Stimulated activated CD8-positive, alpha-beta memory T cell treated with anti-CD3 and anti-CD28 coated beads, Interleukin-12 subunit alpha, Interleukin-12 subunit beta, amount 100 ng/mL, for 1 hour (primary cell): ENCODE results near the gene JMJD1C.
A peak's percentile ranks its signal among the peaks of the same experiment; 100 is the strongest.

Experiments
- DNase-seq: peaks from one replicate; pipeline ENCODE4 v3.0.0-alpha.2; 2020; ENCODE audit warnings: low read depth

JMJD1C gene

GRCh38 chr10:63477927-63478326 lies 12.2 kb upstream of the JMJD1C start:
- no peak for DNase-seq

GRCh38 chr10:63474488-63474887 lies 8.7 kb upstream of the JMJD1C start:
- no peak for DNase-seq

- DNase-seq: no peak
Measured at GRCh38 chr10:63470928-63471327, 5.2 kb upstream of the JMJD1C start.

GRCh38 chr10:63468947-63469346 lies 3.2 kb upstream of the JMJD1C start:
- DNase-seq: no peak

- no peak for DNase-seq
Measured at GRCh38 chr10:63467841-63468240, 2.1 kb upstream of the JMJD1C start.

GRCh38 chr10:63466144-63466935 lies 563 bp upstream of the JMJD1C start:
- peak; percentile 15 for DNase-seq

- DNase-seq: no peak
Measured at GRCh38 chr10:63464402-63465292, 1.1 kb downstream of the JMJD1C start.

GRCh38 chr10:63462442-63462841 lies 3.3 kb downstream of the JMJD1C start:
- no peak for DNase-seq

- no peak for DNase-seq
Measured at GRCh38 chr10:63458177-63458576, 7.6 kb downstream of the JMJD1C start.

GRCh38 chr10:63457594-63457993 lies 8.2 kb downstream of the JMJD1C start:
- no peak for DNase-seq

GRCh38 chr10:63456437-63457210 lies 9.2 kb downstream of the JMJD1C start:
- DNase-seq: no peak

GRCh38 chr10:63455507-63455906 lies 10.3 kb downstream of the JMJD1C start:
- DNase-seq: no peak

- DNase-seq: no peak
Measured at GRCh38 chr10:63454631-63455030, 11.1 kb downstream of the JMJD1C start.

- DNase-seq: no peak
Measured at GRCh38 chr10:63452524-63452923, 13.3 kb downstream of the JMJD1C start.

- DNase-seq: no peak
Measured at GRCh38 chr10:63446716-63447440, 18.9 kb downstream of the JMJD1C start.

GRCh38 chr10:63441404-63441803 lies 24.4 kb downstream of the JMJD1C start:
- no peak for DNase-seq

- DNase-seq: no peak
Measured at GRCh38 chr10:63439607-63440006, 26.2 kb downstream of the JMJD1C start.

GRCh38 chr10:63438506-63439498 lies 27.0 kb downstream of the JMJD1C start:
- no peak for DNase-seq

GRCh38 chr10:63437116-63437949 lies 28.4 kb downstream of the JMJD1C start:
- DNase-seq: no peak

- no peak for DNase-seq
Measured at GRCh38 chr10:63436225-63436624, 29.6 kb downstream of the JMJD1C start.
